B cell (primary cell): ENCODE data around the gene MBD3. TPM values are rescaled to one million over a fixed set of nuclear protein-coding genes. Genes with fewer than 3 reads are reported as not detected.

Experiments
- ATAC-seq: fragments of 200-7000 bp; cut with Tn5 transposase; one replicate; pipeline ENCODE4 v1.10.0; 2021; ENCODE audit warnings: low read depth, mild to moderate bottlenecking, moderate number of reproducible peaks, moderate library complexity
- CTCF ChIA-PET: fragments of 350-600 bp; sonication (Branson Sonifier 250); formaldehyde crosslinking; loops from one replicate; lab custom pipeline; 2021; ENCODE audit warnings: antibody characterized with exemption, inconsistent platforms; lab: Charles Lee
- POLR2A ChIA-PET: fragments of 350-600 bp; sonication (Branson Sonifier 250); formaldehyde crosslinking; loops from one replicate; lab custom pipeline; 2021; ENCODE audit warnings: antibody characterized with exemption; lab: Charles Lee
- DNase-seq: peaks from one replicate; pipeline ENCODE4 v3.0.0; 2013
- H2AFZ ChIP-seq: 2 replicates; pipeline ENCODE4 v1.6.1; 2012; ENCODE audit warnings: mild to moderate bottlenecking, low read depth, low read length; ENCODE audit not compliant: insufficient read depth, poor library complexity, severe bottlenecking
- H3K27ac ChIP-seq, 2 donors: 1 replicate in 1 of 2; 2 replicates in 1 of 2; pipeline ENCODE4 v1.5.1; 2012 to 2013; ENCODE audit warnings: low read length in 2 of 2, mild to moderate bottlenecking in 2 of 2, moderate library complexity in 1 of 2
- H3K27me3 ChIP-seq, 4 experiments: fragments of 200-600 bp in 1 of 4; sonication (generic) in 1 of 4; replicated peaks in 1 of 4; 1 replicate in 2 of 4; 2 replicates in 2 of 4; pipeline versions ENCODE4 v1.6.1 to v1.7.0; 2013 to 2016; ENCODE audit warnings: low read length in 3 of 4, mild to moderate bottlenecking in 2 of 4, mixed read lengths in 1 of 4, moderate library complexity in 1 of 4; ENCODE audit not compliant: insufficient read depth in 4 of 4, control insufficient read depth in 3 of 4; ENCODE audit errors: control extremely low read depth in 1 of 4
- H3K36me3 ChIP-seq, 2 experiments: replicated peaks in 1 of 2; 1 replicate in 1 of 2; 2 replicates in 1 of 2; pipeline versions ENCODE4 v1.6.1 to v1.7.1; 2013; ENCODE audit warnings: low read length in 1 of 2; ENCODE audit not compliant: insufficient read depth in 2 of 2, control insufficient read depth in 1 of 2; ENCODE audit errors: control extremely low read depth in 1 of 2, extremely low read depth in 1 of 2
- H3K4me1 ChIP-seq, 2 donors: fragments of 200-600 bp in 1 of 2; sonication (generic) in 1 of 2; 1 replicate in 1 of 2; 2 replicates in 1 of 2; pipeline versions ENCODE4 v1.5.1 to v1.6.1; 2013 to 2017; ENCODE audit warnings: low read length in 2 of 2; ENCODE audit not compliant: control insufficient read depth in 2 of 2, insufficient read depth in 2 of 2
- H3K4me2 ChIP-seq: replicated peaks from 2 replicates; pipeline ENCODE3; 2012; ENCODE audit warnings: mild to moderate bottlenecking, low read depth, low read length; ENCODE audit not compliant: poor library complexity, severe bottlenecking
- H3K4me3 ChIP-seq, 5 experiments: fragments of 200-600 bp in 1 of 5; sonication (generic) in 1 of 5; 1 replicate in 3 of 5; 2 replicates in 2 of 5; pipeline versions ENCODE4 v1.5.1 to v1.7.0; 2011 to 2016; ENCODE audit warnings: low read length in 4 of 5, mild to moderate bottlenecking in 4 of 5, low read depth in 2 of 5, control low read depth in 1 of 5, moderate library complexity in 1 of 5; ENCODE audit not compliant: insufficient read depth in 1 of 5; ENCODE audit errors: control extremely low read depth in 1 of 5, extremely low read depth in 1 of 5
- H3K79me2 ChIP-seq: fragments of 200-600 bp; sonication (generic); one replicate; pipeline ENCODE4 v1.6.0; 2016; ENCODE audit warnings: low read length; ENCODE audit not compliant: control insufficient read depth, insufficient read depth
- H3K9ac ChIP-seq: fragments of 200-600 bp; sonication (generic); 2 replicates; pipeline ENCODE4 v1.6.1; 2017; ENCODE audit warnings: mild to moderate bottlenecking, low read length, moderate library complexity
- H3K9me3 ChIP-seq, 3 donors: one replicate each; pipeline versions ENCODE4 v1.6.1 to v1.7.1; 2013; ENCODE audit warnings: low read length in 2 of 3; ENCODE audit not compliant: control insufficient read depth in 2 of 3, insufficient read depth in 1 of 3; ENCODE audit errors: control extremely low read depth in 1 of 3
- H4K20me1 ChIP-seq: 2 replicates; pipeline ENCODE4 v1.6.0; 2012; ENCODE audit warnings: mild to moderate bottlenecking, low read length; ENCODE audit not compliant: insufficient read depth, control insufficient read depth, poor library complexity, severe bottlenecking
- H3K27ac Mint-ChIP-seq: one replicate; pipeline ENCODE4 v1.8.0; 2021; ENCODE audit warnings: mixed read lengths
- H3K27me3 Mint-ChIP-seq: one replicate; pipeline ENCODE4 v1.8.0; 2021; ENCODE audit warnings: mixed read lengths
- H3K4me1 Mint-ChIP-seq: one replicate; pipeline ENCODE4 v1.8.0; 2021; ENCODE audit warnings: mixed read lengths
- H3K4me3 Mint-ChIP-seq: one replicate; pipeline ENCODE4 v1.8.0; 2021; ENCODE audit warnings: mixed read lengths
- H3K9me3 Mint-ChIP-seq: one replicate; pipeline ENCODE4 v1.8.0; 2022; ENCODE audit warnings: mixed read lengths; ENCODE audit not compliant: insufficient read depth
- EZH2 ChIP-seq: IDR thresholded peaks from 2 replicates; pipeline ENCODE4 v1.6.1; 2012; ENCODE audit warnings: borderline replicate concordance, low read depth, mild to moderate bottlenecking, moderate library complexity, low read length; ENCODE audit not compliant: insufficient read depth, poor library complexity, severe bottlenecking
- WGBS: methylation state at CpG from one replicate; pipeline ENCODE4 v1.1.5; 2013; ENCODE audit warnings: missing lambda C conversion rate; ENCODE audit not compliant: insufficient coverage; 5-methylcytosine and 5-hydroxymethylcytosine counted together
- intact Hi-C: fragments of 100-400 bp; cut with micrococcal nuclease; formaldehyde crosslinking; loops from one replicate; pipeline ENCODE4 v1.10.0; 2022
- polyA plus RNA-seq: library from polyadenylated mRNA; depleted of rRNA; stranded (reverse); fragments of >200 nt; gene quantifications from 2 replicates; pipeline ENCODE4 v1.2.3, GENCODE V29; 2012
- total RNA-seq, 2 donors: library from RNA; stranded (reverse); fragments of 120-200 nt in 1 of 2; gene quantifications; 1 replicate in 1 of 2; 2 replicates in 1 of 2; pipeline versions ENCODE4 v1.2.3 to v1.2.4, GENCODE V29; 2013 to 2022
- TF ChIP-seq, protein P1 (sequence below): fragments of 200-600 bp; IDR thresholded peaks from one replicate; pipeline ENCODE4 v1.8.0; 2022; ENCODE audit warnings: antibody characterized with exemption, mild to moderate bottlenecking

The MBD3 gene
- total and polyA plus RNA-seq, 2 donors (not counting 1 experiment from before 2014, with no cell fraction given) = 48.1 to 84.6 TPM

- no peak overlapping the region for H3K9ac ChIP-seq
- no peak overlapping the region for H3K27ac ChIP-seq
- intact Hi-C loops = no loop called here
- Mint-ChIP-seq H3K4me3 (no peak overlapping the region), H3K27me3 (no peaks in the 10 kb centered on the region), H3K9me3 (no peaks in the 10 kb centered on the region), H3K4me1 (peaks cover 33% of the 10 kb centered on the region), H3K27ac (peak overlapping the region; percentile 32)
- ChIA-PET POLR2A (no interaction called here), CTCF (interaction anchor here (0.9 to 3.7 kb wide), 4 partner anchors 22 to 151 kb away, joined by 3 to 12 read pairs (median 4); no protein-coding TSS in a partner anchor)
- 96% methylated on average over 26 of the region's 26 CpGs for WGBS
- TF ChIP-seq, protein P1, sequence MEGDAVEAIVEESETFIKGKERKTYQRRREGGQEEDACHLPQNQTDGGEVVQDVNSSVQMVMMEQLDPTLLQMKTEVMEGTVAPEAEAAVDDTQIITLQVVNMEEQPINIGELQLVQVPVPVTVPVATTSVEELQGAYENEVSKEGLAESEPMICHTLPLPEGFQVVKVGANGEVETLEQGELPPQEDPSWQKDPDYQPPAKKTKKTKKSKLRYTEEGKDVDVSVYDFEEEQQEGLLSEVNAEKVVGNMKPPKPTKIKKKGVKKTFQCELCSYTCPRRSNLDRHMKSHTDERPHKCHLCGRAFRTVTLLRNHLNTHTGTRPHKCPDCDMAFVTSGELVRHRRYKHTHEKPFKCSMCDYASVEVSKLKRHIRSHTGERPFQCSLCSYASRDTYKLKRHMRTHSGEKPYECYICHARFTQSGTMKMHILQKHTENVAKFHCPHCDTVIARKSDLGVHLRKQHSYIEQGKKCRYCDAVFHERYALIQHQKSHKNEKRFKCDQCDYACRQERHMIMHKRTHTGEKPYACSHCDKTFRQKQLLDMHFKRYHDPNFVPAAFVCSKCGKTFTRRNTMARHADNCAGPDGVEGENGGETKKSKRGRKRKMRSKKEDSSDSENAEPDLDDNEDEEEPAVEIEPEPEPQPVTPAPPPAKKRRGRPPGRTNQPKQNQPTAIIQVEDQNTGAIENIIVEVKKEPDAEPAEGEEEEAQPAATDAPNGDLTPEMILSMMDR = no peak
- TF ChIP-seq EZH2 = no peak
- H2AFZ ChIP-seq = no peak overlapping the region
- no peaks in the 10 kb centered on the region for H3K9me3 ChIP-seq
- no peak overlapping the region for H3K4me3 ChIP-seq
- no peak overlapping the region for H3K4me2 ChIP-seq
- H4K20me1 ChIP-seq = peaks cover 98% of the 10 kb centered on the region
- H3K4me1 ChIP-seq = peaks cover 19 to 42% of the 10 kb centered on the region in 2 donors
- H3K36me3 ChIP-seq = peaks cover 0 to 78% of the 10 kb centered on the region in 2 experiments
- peaks cover 48% of the 10 kb centered on the region for H3K79me2 ChIP-seq
- DNase-seq (no peak), ATAC-seq (no peak)
- no peaks in the 10 kb centered on the region for H3K27me3 ChIP-seq
Observed at GRCh38 chr19:1619094-1619439, 26.4 kb upstream of the MBD3 start.
